ENCODE measurements around the gene CCDC33.

GRCh38 chr15:74281147-74282133 lies 45.3 kb downstream of the CCDC33 start:
- TF ChIP-seq, protein P1, sequence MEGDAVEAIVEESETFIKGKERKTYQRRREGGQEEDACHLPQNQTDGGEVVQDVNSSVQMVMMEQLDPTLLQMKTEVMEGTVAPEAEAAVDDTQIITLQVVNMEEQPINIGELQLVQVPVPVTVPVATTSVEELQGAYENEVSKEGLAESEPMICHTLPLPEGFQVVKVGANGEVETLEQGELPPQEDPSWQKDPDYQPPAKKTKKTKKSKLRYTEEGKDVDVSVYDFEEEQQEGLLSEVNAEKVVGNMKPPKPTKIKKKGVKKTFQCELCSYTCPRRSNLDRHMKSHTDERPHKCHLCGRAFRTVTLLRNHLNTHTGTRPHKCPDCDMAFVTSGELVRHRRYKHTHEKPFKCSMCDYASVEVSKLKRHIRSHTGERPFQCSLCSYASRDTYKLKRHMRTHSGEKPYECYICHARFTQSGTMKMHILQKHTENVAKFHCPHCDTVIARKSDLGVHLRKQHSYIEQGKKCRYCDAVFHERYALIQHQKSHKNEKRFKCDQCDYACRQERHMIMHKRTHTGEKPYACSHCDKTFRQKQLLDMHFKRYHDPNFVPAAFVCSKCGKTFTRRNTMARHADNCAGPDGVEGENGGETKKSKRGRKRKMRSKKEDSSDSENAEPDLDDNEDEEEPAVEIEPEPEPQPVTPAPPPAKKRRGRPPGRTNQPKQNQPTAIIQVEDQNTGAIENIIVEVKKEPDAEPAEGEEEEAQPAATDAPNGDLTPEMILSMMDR (IDR thresholded peaks at IDR 0.05), result no peak
- no peak for TF ChIP-seq POLR2A (IDR thresholded peaks at IDR 0.05)
